Parathyroid adenoma (tissue), 2 donors: ENCODE data around the gene PAFAH1B2.

Source experiments
- H2AFZ ChIP-seq: fragments of 300-600 bp; sonication (generic); one replicate; pipeline ENCODE4 v1.7.0; 2017; ENCODE audit warnings: antibody characterized with exemption, mild to moderate bottlenecking
- H3K27ac ChIP-seq: fragments of 300-600 bp; sonication (generic); one replicate; pipeline ENCODE4 v1.7.0; 2017
- H3K27me3 ChIP-seq: fragments of 300-600 bp; sonication (generic); one replicate; pipeline ENCODE4 v1.7.0; 2017; ENCODE audit warnings: low read length; ENCODE audit not compliant: control insufficient read depth, insufficient read depth
- H3K36me3 ChIP-seq: fragments of 300-600 bp; sonication (generic); one replicate; pipeline ENCODE4 v1.7.0; 2017; ENCODE audit warnings: low read length; ENCODE audit not compliant: control insufficient read depth, insufficient read depth
- H3K4me1 ChIP-seq: fragments of 300-600 bp; sonication (generic); one replicate; pipeline ENCODE4 v1.7.0; 2017; ENCODE audit warnings: control low read depth
- H3K4me2 ChIP-seq: fragments of 300-600 bp; sonication (generic); one replicate; pipeline ENCODE4 v1.7.0; 2017; ENCODE audit warnings: low read length
- H3K4me3 ChIP-seq: fragments of 300-600 bp; sonication (generic); one replicate; pipeline ENCODE4 v1.7.0; 2017; ENCODE audit warnings: low read depth, low read length
- H3K79me2 ChIP-seq: fragments of 300-600 bp; sonication (generic); one replicate; pipeline ENCODE4 v1.7.0; 2017; ENCODE audit warnings: control low read depth
- H3K9ac ChIP-seq: fragments of 300-600 bp; sonication (generic); one replicate; pipeline ENCODE4 v1.7.0; 2017; ENCODE audit warnings: mild to moderate bottlenecking
- H3K9me3 ChIP-seq: fragments of 300-600 bp; sonication (generic); one replicate; pipeline ENCODE4 v1.7.0; 2017; ENCODE audit warnings: low read length; ENCODE audit not compliant: control insufficient read depth
- CTCF ChIP-seq: fragments of 300-600 bp; sonication (generic); IDR thresholded peaks from one replicate; pipeline ENCODE4 v1.7.0; 2017; ENCODE audit warnings: antibody characterized with exemption, mild to moderate bottlenecking
- donor health status: primary hyperparathyroidism.

The PAFAH1B2 gene

DNA sequence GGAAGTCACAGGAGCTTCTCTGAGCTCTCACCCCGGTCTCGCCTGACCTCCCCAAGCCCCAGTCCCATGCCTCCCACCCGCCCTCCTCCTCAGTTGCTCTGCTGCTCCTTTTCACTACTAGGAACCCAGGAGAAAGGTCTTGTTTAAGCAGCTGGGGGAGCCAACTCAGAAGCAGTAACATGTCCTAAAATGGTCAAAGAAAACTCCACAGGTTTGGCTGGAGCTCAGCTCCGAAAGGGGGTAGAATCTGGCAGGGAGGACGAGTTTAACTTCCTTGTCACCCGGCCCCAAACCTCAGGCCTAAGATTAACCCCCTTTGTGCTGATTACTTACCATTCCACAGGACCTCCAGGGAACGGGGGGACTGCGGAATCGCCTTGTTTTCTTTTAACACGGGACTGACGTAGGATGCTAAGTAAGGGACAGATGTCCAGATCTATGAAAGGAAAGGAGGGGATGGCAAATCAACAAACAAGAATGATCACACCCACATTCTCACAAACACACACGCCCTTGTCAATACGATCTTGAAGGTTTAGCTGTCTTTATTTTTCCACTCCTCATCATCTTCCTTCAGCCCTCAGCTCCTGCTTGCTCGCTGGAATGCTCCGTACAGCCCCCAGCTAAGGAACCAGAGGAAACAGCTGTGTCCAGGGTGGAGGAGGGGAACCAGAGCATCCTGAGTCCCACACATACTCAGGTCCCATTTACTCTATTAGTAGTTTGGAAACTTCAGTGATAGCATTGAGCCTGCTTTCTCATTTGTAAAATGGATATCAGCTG lies 74.2 kb downstream of the PAFAH1B2 start:
- no peak for TF ChIP-seq CTCF
- Histone ChIP-seq H3K27ac (peak overlapping the region; percentile 39), H2AFZ (no peak overlapping the region), H3K9me3 (no peaks in the 10 kb centered on the region), H3K4me1 (peaks cover 19% of the 10 kb centered on the region), H3K4me3 (no peak overlapping the region), H3K9ac (no peak overlapping the region), H3K4me2 (no peak overlapping the region), H3K27me3 (no peaks in the 10 kb centered on the region), H3K36me3 (no peaks in the 10 kb centered on the region), H3K79me2 (no peaks in the 10 kb centered on the region)

DNA sequence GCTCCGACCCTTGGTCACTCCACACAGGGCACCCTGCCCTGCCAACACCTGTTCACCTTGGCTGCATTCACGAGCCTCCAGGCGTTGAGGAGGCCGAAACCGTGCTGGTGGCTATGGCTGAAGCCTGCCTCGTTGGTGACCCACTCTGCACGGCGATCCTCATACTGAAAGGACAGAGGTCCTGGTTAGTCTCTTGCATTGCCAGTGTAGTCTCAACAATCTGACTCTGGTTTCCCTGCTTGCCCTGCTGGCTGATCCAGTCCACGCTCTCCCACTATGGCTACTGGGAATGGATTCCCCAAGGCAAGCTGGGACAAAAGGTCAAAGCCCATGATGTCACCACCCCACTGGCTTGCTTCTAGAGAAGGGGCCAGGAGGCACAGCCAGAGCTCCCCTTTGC lies 74.9 kb downstream of the PAFAH1B2 start:
- H3K9me3 ChIP-seq: no peaks in the 10 kb centered on the region
- H3K4me2 ChIP-seq: no peak overlapping the region
- H3K4me1 ChIP-seq: peaks cover 19% of the 10 kb centered on the region
- TF ChIP-seq CTCF: no peak
- H3K79me2 ChIP-seq: no peaks in the 10 kb centered on the region
- H3K36me3 ChIP-seq: no peaks in the 10 kb centered on the region
- H3K4me3 ChIP-seq: no peak overlapping the region
- H2AFZ ChIP-seq: no peak overlapping the region
- peak overlapping the region; percentile 32 for H3K27ac ChIP-seq
- no peaks in the 10 kb centered on the region for H3K27me3 ChIP-seq
- H3K9ac ChIP-seq: no peak overlapping the region

- Histone ChIP-seq H2AFZ (no peak overlapping the region), H3K36me3 (no peaks in the 10 kb centered on the region), H3K9me3 (no peaks in the 10 kb centered on the region), H3K4me1 (peaks cover 19% of the 10 kb centered on the region), H3K4me2 (no peak overlapping the region), H3K4me3 (no peak overlapping the region), H3K9ac (no peak overlapping the region), H3K27me3 (no peaks in the 10 kb centered on the region), H3K79me2 (no peaks in the 10 kb centered on the region), H3K27ac (peak overlapping the region; percentile 32)
- no peak for TF ChIP-seq CTCF
Observed at GRCh38 chr11:117219455-117219854, 75.4 kb downstream of the PAFAH1B2 start.

DNA sequence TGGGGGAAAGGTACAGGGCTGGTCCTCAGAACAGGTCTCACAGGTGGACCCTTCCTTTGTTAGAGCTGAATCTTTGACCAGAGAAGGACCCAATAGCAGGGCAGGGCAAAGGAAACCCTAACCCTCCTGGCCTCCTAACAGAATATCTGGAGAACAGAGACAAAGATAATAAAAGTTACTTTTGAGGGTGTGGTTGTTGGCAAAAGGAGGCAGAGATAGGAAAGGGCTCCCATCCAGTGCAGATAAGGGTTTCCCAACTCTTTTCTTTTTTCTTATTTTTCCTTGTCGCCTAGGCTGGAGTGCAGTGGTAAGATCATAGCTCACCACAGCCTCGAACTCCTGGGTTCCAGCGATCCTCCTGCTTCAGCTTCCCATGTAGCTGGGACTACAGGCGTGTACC lies 75.9 kb downstream of the PAFAH1B2 start:
- no peaks in the 10 kb centered on the region for H3K27me3 ChIP-seq
- H3K4me2 ChIP-seq: no peak overlapping the region
- H3K79me2 ChIP-seq: no peaks in the 10 kb centered on the region
- no peaks in the 10 kb centered on the region for H3K36me3 ChIP-seq
- TF ChIP-seq CTCF: no peak
- H3K9me3 ChIP-seq: no peaks in the 10 kb centered on the region
- H2AFZ ChIP-seq: no peak overlapping the region
- peaks cover 19% of the 10 kb centered on the region for H3K4me1 ChIP-seq
- peak overlapping the region; percentile 78 for H3K27ac ChIP-seq
- H3K4me3 ChIP-seq: no peak overlapping the region
- no peak overlapping the region for H3K9ac ChIP-seq

GRCh38 chr11:117220568-117220967 lies 76.5 kb downstream of the PAFAH1B2 start:
- Histone ChIP-seq H3K4me2 (no peak overlapping the region), H3K79me2 (no peaks in the 10 kb centered on the region), H3K27me3 (no peaks in the 10 kb centered on the region), H3K9me3 (no peaks in the 10 kb centered on the region), H3K4me3 (no peak overlapping the region), H3K36me3 (no peaks in the 10 kb centered on the region), H3K9ac (no peak overlapping the region), H3K4me1 (peaks cover 19% of the 10 kb centered on the region), H2AFZ (no peak overlapping the region), H3K27ac (peak overlapping the region; percentile 78)
- TF ChIP-seq CTCF: no peak
